Stimulated activated CD4-positive, alpha-beta T cell treated with anti-CD3 and anti-CD28 coated beads, Interleukin-15, amount 100 ng/mL, for 1 hour (primary cell): Measurements from ENCODE around the gene C8A.

Experiments
- DNase-seq, 2 donors: peaks; one replicate each; pipeline ENCODE4 v3.0.0-alpha.2; 2020; ENCODE audit warnings: low read depth in 1 of 2, low spot score in 1 of 2

Gene C8A

DNA sequence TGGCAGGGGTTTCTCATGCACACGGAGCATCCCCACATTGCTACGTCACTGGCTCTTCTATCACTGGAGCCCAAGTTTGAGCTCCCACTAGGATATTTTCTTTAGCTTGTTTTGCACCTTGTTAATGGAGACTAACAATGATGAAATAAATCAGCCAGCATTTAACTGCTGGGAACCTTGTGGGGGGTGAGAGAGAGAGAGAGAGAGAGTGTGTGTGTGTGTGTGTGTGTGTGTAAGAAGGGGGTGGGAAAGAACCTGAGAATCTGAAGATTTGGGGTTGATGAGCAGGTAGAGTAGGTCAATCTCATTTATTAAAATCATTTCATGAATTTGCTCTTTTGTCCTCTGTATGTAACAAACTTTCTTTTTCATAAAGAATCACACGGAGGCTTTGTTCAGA, 110.6 kb downstream of the C8A start:
- DNase-seq: no peak

DNA sequence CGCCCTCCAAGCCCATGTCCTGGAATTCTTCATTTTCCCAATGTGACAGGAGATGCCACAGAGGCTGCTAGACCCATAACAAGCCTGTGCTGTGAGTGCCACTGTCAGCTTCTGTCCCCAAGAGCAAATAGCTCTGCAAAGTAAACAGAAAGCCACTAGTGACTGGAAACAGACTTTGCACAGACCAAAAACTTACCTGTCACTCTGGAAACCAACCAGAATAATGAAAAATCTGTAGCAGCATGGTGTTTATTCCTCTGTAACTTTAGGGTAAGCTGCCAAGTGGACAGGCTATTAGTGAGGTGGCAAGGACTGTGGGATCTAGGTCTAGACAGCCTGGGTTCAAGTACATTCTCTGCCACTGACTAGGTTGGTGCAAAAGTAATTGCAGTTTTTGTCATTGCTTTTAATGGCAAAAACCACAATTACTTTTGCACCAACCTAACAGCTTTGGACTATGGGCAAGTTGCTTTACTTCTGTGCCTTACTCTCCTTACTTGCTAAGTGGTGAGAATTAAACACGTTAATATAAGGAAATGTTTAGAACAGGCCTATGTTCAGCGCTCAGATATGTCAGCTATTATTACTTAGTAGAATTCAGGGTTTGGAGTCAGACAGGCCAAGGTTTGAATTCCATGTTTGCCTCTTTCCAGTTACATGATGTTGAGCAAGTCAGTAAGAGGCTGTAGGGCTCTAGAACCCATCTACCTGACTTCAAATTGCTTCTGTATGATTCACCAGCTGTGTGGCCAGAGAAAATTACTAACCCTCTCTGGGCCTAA, 111.5 kb downstream of the C8A start, which contains the start of gene C8B:
C8B (minus strand) TSS at position 100 of the 782 bp plus-strand sequence; CDS start at position 33, 67 bp downstream.
- DNase-seq: no peak

DNA sequence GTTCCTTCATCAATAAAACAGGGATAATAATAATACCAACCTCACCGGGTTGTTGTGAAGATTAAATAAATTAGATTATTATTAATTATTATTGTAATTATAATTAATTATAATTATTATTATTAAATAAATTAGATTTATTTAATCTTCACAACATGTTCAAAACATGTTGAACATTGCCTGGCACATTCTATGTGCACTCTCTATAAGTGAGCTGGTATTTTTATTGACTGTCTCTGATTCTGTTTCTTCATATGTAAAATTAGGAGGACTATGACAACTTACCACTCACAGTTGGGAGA, 112.1 kb downstream of the C8A start:
- DNase-seq: no peak

DNA sequence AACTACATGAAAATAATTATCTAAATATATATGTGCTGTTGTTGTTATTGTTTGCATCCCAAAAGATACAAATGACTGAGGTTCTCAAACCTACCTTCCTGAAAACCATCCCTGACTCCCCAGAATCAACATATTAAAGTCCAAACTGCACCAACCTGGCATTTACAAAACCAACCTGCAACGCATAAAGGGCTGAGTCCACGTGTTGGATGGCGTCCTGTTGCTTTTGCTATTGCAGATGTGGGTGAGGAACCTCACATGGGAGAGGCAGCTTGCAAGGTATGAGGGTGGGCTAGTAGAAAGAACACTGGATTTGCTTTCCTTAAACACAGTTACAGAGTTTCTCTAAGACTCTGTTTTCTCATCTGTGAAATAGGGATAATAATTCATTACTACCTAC, 112.8 kb downstream of the C8A start:
- DNase-seq: no peak
